ENCODE results near the gene PDP2.

DNA sequence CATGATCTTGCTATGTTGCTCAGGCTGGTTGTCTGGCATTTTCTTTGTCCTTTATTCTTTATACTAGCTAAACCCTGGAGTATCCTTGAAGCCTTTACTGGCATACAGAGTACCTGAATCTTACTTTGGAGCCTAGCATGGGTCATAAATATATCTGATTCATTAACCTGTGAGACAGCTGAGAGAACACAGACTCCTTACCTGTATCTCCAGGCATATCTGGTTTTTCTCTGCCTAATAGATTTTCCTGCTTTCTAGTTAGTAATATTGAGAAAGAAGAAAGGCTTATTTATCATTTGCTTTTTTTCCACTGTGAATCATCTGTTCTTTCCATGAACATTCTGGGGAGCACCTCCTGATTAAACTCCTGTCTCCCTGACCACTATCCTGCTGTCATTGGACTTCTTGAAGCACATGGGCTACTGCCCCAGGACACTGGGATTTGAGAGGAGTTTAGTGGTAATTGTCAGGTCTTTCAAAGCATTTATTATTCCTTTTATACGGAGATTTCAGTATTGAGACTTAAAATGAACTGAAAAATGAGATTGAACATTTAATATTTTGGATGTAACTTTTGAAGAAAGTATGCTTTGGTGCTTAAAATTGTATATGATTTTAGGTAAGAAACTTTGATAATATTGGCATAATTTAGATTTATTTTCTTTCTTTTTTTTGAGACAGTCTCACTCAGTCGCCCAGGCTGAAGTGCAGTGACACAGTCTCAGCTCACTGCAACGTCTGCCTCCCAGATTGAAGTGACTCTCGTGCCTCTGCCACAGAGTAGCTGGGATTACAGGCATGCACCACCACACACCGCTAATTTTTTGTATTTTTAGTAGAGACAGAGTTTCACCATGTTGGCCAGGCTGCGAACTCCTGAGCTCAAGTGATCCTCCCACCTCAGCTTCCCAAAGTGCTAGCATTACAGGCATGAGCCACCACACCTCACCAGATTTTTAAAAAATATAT lies 8.6 kb downstream of the PDP2 start:
- TF ChIP-seq, protein P1, sequence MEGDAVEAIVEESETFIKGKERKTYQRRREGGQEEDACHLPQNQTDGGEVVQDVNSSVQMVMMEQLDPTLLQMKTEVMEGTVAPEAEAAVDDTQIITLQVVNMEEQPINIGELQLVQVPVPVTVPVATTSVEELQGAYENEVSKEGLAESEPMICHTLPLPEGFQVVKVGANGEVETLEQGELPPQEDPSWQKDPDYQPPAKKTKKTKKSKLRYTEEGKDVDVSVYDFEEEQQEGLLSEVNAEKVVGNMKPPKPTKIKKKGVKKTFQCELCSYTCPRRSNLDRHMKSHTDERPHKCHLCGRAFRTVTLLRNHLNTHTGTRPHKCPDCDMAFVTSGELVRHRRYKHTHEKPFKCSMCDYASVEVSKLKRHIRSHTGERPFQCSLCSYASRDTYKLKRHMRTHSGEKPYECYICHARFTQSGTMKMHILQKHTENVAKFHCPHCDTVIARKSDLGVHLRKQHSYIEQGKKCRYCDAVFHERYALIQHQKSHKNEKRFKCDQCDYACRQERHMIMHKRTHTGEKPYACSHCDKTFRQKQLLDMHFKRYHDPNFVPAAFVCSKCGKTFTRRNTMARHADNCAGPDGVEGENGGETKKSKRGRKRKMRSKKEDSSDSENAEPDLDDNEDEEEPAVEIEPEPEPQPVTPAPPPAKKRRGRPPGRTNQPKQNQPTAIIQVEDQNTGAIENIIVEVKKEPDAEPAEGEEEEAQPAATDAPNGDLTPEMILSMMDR (IDR thresholded peaks at IDR 0.05): no peak
- TF ChIP-seq POLR2AphosphoS5 (IDR thresholded peaks at IDR 0.05) (no peak), POLR2A (IDR thresholded peaks at IDR 0.05) (no peak), EP300 (IDR thresholded peaks at IDR 0.05) (no peak)
